NCI-H82 treated with DMSO at 0.1 percent for 48 hours (cell line): ENCODE data around the gene POLR3F.
"Not testable (repeated sequence)": the region's sequence is repeated elsewhere in the genome, so short reads cannot be mapped to it uniquely, and the experiment has no call there.

Experiments
- DNase-seq: peaks from one replicate; lab custom pipeline; 2025; ENCODE audit not compliant: unreplicated experiment; lab: John Stamatoyannopoulos, UW

POLR3F gene, protein sequence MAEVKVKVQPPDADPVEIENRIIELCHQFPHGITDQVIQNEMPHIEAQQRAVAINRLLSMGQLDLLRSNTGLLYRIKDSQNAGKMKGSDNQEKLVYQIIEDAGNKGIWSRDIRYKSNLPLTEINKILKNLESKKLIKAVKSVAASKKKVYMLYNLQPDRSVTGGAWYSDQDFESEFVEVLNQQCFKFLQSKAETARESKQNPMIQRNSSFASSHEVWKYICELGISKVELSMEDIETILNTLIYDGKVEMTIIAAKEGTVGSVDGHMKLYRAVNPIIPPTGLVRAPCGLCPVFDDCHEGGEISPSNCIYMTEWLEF

DNA sequence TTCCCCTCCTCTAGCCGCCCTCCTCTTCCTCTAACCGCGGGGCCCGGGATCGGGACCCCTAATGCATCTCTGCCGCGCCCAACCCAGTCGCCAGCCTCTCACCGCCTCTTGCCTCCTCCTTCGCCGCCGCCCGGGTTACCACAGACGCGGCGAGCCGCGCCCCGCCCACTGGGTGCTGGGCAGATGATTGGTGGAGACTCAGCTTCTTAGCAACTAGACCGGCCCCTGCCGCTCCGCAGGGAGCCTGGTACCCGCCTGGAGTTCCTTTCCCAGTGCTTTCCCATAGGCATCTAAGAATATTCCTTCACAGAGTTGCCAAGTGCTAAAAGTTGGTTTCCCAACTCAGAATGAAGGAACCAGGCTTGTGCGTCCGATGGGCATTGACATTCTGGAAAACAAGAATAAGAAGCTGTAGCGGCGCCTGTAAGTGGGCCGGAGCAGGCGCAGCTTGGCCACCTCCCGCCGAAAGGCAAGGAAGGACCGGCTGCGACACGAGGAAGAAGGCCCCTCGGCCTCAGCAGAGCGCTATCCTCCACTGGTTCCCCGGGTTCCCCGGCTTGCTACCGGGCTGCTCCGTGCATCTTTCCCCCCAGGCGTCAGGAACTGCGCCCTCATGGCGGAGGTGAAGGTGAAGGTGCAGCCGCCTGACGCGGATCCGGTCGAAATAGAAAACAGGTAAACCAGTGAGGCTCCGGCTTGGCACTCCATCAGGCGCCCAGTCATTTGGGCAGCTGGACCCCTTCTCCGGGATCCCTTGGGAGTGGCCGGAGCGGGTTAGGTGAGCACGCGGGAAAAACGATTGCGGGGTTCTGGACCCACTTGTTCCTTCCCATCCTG, at the start of gene POLR3F, which contains the start of gene DZANK1:
TSS of gene POLR3F (plus strand) at position 497 of the 837 bp plus-strand sequence. CDS start at position 614, 117 bp downstream.
TSS of gene DZANK1 (minus strand) at position 137 of the 837 bp plus-strand sequence. CDS start 1,672 bp downstream, outside the sequence.
- DNase-seq: peak; percentile 95

DNA sequence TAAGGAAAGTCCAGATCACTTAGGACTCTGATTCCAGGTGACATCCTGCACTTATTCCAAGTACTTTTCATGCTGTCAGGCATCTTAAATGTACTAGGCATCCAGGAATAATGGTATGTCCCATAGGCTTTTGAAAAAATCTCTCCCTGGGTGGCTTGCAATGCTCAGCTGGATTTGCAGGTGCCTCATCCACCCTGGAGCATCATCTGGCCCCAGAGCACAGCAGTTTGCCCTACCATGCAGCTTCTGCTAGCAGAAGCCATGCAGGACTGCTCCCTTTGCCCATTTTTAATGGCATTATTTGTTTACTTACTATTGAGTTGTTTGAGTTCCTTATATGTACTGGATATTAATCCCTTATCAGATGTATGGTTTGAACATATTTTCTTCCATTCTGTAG, 45.6 kb upstream of the POLR3F start:
- DNase-seq: no peak

DNA sequence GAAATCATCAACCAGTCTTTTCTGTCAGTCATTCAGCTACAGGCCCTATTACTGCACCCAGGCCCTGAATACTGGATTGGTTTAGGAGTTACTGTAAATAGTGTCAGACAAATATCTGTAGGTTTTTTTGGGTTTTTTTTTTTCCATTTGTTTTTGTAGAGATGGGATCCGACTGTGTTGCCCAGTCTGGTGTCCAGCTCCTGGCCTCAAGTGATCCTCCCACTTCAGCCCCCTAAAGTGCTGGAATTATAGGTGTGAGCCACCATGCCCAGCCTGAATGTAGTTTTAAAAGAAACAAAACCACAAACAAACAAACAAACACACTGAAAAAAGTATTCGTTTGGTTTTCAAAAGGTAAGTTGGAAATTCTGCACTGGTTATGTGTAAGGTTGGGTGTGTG, 40.0 kb upstream of the POLR3F start:
- DNase-seq: no peak

DNA sequence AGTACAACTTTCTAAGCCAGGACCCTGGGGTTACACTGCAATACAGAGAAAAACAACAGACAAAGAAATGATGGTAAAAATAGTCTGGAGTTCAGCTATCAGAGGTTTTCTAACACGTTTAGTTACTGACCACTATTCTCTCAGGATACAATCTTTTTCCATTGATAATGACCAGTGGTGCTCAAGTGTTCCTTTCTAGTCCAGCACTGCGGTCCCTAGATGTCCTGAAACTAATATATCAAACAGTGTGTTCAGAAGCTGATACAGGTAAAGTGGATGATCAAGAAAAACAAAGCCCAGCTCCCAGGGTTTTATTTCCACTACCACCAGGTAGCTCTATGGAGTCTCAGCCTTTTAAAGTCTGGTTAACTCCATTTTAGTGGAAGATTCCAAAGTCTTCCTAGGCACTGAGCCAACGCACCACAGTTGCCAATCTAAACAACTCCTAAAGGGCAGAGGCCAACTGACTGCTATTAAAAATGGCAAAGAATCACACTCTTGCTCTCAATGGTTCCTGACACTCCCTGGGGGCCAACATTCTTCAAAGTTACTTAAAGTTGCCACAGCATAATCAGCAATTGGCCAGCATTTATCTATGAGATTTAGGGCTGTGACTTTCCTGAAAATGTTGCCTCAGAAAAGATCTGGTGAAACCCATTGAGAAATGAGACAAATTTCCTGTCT, 38.6 kb upstream of the POLR3F start:
- no peak for DNase-seq

DNA sequence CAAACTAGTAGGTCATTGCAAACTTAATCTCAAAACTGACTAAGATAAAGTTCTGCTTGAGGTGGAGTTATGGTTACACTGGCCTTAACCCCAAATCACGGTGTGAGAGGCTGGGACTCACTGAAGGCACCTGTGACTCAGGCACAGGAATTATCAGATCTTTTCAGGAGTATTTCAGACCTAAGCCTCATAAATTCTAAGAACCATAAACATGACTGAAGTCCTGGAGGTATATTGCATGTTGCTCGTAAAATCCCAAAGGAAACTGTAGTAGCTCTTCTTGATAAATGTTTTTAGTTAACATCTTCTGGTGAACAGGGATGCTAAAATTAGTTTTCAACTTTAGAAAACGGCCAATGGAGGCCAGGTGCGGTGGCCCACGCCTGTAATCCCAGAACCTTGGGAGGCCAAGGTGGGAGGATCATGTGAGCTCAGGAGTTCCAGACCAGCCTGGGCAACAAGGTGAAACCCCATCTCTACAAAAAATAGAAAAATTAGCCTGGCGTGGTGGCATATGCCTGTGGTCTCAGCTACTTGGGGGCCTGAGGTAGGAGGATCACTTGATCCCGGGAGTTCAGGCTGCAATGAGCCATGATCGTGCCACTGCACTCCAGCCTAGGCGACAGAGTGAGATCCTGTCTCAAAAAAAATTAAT, 36.9 kb upstream of the POLR3F start:
- no peak for DNase-seq

DNA sequence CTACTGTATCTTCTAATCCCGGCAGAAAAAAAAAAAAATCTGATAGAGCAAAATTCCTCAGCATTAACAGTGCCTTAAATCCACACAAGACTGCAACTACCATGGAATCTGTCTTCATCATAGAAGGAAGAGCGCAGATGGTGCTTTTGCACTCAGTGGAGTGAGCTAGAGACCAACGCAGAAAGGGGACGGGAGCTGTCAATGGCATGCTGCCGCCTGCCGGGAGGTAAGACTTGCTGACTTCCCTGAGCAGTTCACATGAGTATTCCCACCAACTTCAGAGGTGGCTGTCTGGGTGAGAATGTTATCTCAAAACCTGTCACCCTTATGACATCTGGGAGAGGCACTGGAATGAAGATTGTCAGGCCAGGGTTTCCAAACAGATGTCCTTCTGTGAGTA, 36.0 kb upstream of the POLR3F start:
- no peak for DNase-seq

DNA sequence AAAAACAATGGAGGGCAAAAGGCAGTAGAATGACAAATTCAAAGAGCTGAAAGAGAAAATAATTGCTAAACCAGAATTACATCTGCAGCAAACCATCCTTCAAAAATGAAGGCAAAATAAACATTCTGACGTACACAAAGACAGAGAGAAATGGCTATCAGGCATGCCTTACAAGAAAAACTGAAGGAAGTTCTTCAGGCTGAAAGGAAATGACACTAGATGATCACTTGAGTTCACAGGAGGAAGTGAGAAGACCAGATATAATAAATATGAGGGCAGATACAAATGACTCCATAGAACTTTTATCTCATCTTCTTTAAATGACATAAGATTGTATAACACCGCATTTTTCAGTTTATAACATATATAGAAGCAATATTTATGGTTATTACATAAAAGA, 30.3 kb upstream of the POLR3F start:
- DNase-seq: no peak

DNA sequence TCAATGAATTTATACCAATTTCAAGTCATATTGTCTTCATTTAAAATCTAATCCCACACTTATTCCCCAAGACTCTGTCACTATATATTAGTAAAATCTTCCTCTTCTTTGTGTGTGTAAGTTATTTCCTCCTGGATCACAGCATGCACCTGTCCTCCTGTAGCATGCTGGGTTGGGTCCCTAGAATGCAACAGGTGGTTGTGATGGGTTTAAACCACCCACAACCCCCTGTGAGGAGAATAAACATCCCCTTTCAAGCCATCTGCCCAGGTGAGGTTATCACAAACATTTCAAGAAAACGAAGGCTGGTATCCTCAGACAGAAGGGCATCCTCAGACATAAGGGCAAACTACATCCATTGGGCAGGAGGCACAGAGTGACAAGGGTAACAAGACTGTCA, 26.8 kb upstream of the POLR3F start:
- no peak for DNase-seq

DNA sequence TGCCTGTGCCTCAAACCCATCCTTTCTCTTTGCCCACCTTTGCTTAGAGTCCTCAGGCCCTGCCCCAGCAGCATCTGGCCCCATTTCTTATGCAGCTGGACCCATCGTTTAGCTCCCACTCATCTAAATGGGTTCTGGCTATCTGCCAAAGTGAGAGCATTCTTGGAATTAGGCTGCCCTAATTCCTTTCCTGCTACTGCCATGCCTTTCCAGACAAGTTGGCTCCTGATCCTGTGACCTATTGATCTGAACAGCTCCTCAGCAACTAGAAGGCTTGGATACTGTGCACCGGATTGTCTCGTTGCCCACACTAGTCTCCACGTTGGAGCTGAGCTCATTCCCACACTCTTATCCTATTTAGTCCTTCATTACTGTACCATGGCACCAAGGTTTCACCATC, 23.3 kb upstream of the POLR3F start:
- peak; percentile 96 for DNase-seq

DNA sequence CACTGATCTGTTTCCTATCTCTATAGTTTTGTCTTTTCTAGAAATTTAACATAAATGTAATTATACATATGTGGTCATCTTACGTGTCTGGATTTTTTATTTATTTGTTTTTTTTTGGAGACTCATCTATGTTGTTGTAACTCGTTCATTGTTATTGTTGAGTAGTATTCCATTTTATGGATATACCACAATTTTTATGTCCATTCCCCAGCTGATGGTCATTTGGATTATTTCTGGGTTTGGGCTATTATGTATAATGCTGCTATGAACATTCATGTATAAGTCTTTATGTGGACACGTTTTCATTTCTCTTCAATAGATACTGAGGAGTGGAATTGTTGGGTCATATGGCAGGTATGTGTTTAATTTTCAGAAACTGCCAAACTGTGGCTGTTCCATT, 10.6 kb upstream of the POLR3F start:
- DNase-seq: no peak

DNA sequence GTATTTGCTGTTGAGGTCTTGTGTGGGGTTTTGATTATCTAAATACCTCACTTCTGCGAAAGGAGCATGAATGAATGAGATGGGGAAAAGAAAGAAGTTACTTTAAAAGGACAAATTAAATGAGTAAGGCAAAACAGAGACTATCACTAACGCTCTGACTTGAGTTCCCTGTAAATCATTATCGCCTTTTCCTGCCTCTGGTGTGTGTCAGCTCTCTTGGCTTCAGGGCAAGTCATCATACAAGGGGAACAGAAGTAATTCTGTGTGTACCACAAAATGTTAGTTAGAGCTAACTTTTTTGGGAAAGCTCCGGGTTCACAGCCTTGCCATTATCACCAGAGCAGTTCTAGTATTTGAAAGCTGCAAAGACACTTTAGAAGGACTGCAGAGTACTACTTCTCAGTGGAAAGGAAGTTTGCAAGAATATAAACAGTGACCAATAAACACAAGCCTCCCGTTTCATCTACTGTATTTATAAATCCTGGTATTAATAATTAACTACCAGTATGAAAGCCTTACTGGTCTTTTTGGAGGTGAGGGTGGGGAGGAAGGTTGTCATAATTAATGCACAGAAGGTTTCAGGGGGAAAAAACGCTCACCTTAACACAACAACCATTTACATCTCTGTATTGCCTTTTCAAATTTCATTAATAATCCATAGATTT, 1.5 kb upstream of the POLR3F start:
- no peak for DNase-seq

DNA sequence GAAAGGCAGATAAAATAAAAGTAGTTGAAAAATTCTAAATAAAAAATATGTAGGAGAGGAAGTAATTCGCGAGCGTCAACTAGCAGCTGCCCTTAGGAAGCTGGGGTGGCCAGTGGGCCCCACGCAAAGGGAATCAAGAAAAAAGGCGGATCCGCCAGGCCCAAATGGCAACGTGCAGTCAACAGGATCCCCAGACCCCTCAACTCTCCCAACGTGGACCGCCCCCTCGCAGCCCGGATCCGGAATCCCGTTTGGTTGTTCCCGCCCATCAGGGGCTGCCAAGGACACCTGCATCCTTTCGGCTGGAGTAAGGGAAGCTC, 656 bp upstream of the POLR3F start:
- DNase-seq: no peak

DNA sequence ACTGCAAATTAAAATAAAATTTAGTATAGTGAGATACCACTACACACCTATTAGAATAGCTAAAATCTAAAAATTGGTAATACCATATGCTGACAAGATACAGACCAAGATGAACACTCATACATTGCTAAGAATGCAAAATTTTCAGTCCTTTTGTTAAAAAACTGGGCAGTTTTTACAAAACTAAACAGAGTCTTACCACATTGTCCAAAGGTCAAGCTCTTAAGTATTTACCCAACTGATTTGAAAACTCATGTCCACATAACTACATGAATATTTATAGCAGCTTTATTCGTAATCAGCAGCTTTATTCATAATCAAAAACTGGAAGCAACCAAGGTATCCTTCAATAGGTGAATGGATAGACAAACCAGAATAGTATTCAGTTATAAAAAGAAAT, 10.0 kb downstream of the POLR3F start:
- DNase-seq: no peak

DNA sequence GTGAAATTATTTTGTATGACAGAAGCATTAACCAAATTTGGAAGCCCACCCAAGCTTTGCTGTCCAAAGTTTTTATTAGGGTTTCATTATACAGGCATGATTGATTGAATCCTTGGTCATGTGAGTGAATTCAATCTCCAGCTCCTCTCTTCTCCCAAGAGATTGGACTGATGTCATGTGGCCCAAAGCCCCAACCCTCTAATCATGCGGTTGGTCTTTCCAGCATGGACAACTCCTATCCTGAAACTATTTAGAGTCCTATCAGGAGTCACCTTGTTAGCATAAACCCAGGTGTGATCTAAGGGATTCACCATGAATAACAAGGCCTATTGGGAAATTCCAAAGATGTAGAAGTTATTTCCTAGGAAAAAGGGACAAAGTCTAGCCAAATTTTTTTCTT, 10.6 kb downstream of the POLR3F start:
- no peak for DNase-seq

DNA sequence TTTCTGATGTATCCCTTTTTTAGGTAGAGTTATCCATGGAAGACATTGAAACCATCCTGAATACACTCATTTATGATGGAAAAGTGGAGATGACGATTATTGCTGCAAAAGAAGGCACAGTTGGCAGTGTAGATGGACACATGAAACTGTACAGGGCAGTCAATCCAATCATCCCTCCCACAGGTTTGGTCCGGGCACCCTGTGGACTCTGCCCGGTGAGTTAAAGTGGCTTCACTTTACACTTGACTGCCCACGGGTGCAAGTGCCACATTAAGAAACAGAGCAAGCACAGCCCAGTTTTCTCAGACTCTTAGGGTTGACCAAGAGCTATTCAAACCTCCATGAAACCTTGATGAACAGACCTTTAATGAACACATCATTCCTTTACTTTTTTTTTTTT, 14.4 kb downstream of the POLR3F start:
- no peak for DNase-seq

DNA sequence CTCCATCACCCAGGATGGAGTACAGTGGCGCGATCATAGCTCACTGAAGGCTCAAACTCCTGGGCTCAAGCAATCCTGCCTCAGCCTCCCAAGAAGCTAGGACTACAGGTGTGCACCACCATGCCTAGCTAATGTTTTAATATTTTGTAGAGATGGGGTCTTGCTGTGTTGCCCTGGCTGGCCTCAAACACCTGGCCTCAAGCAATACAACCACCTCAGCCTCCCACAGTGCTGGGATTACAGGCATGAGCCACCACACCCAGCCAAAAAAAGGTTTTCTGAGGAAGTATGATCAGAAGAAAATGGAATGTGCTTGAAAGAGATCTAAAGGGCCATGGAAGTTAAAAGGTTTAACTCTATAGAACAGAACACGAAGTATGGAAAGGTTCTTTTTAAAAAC, 21.1 kb downstream of the POLR3F start:
- DNase-seq: no peak

DNA sequence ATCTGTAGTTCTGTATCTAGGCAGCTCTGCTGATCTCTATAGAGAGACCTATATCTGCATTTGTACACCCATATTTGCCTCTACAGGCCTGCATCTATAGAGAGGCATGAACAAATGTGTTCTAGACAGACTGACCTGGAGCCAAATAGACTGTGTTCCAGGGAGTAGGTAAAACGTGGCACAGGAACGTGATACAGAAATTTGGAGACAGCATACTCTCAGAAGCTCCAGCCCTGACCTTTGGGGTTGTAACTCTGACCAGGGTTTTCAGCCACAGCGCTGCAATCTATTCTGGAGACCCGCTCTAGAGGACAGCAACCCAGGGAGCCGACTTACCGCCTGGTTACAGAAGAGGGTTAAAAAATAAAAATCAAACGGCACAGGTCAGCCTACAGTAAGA, 28.9 kb downstream of the POLR3F start:
- DNase-seq: peak; percentile 13

DNA sequence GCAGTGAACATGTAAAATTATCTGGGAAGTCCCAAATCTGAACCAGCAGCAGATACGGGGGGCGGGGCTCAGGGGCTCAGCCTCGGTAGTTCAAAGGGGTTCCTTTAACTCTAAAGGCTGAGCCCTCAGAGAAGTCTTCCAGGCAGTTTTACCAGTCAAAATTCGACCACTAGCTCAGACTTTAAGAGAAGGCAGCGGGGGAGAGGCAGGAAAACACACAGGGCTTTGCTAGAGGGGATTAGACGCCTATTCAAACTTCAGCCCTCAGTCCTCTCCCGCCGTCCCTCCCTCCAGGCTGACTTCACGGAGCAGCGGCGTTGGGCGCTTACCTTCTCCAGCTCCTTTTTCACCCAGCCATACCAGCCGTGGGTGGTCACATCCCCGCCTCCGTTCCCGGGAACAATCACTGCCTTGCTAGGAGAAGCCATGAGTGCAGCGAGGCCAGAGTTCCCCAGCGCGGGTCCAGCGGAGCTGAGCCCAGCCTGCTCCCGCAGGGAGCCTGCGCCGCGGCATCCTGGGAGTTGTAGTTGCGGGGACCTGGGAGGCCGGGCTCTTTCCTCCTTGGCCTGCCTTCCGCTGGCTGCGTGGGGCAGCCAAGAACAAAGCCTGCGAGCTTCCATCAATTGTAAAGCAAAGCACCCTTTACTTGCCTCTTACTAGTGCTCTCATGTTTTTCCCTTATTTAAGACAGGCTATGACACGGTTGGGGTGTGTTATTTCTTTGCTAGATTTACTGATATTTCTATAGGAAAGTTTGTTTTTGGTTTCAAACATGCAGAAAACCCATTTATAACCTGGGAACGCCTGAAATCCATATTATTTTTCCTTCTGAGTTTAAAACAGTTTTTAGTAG, 29.8 kb downstream of the POLR3F start, which contains the start of gene RBBP9:
TSS of gene RBBP9 (minus strand) at position 486 of the 853 bp plus-strand sequence. CDS start at position 428, 58 bp downstream.
- DNase-seq: peak; percentile 69

DNA sequence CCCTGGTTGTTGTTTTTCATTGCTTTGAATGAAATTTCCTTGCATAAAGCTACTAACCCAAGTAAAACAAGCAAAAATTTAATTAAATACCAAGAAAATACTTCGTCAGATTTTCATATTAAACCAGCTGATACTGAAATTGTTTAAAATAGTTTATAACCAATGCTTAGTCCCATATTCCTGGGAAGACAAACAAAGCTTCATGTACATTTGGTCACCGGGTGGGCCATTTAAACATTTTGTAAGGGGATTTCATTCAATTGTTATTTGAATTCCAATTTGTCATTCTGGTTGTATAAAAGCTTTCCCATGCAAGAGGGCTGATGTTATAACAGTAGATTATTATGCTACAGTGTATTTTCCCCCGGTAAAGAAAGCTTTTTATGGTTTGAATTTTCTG, 30.4 kb downstream of the POLR3F start:
- DNase-seq: no peak

DNA sequence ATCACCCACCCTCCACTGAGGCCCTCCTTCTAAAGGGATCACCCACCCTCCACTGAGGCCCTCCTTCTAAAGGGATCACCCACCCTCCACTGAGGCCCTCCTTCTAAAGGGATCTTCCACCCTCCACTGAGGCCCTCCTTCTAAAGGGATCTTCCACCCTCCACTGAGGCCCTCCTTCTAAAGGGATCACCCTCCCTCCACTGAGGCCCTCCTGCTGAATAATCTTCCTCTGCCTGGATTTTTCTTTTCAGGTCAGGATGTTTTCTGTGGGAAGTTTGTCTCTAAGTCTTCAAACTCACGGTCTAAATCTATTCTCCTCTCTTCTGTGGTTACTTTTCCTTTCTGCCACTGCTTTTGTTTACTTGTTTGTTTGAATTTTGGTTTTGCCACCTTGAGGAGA, 34.5 kb downstream of the POLR3F start:
- not testable (repeated sequence) for DNase-seq
